PC-3 (cell line): Measurements from ENCODE around the gene DCHS1.

Experiments used
- CTCF ChIP-seq: fragments of 300-600 bp; sonication (generic); conservative IDR thresholded peaks from 2 replicates; pipeline ENCODE4 v1.5.1; 2017; ENCODE audit warnings: antibody characterized with exemption, low read depth, mild to moderate bottlenecking, low read length
- EZH2 ChIP-seq: fragments of 300-600 bp; sonication (generic); IDR thresholded peaks from one replicate; pipeline ENCODE4 v1.6.1; 2017; ENCODE audit warnings: antibody characterized with exemption, mild to moderate bottlenecking, low read length; ENCODE audit not compliant: unreplicated experiment

DNA sequence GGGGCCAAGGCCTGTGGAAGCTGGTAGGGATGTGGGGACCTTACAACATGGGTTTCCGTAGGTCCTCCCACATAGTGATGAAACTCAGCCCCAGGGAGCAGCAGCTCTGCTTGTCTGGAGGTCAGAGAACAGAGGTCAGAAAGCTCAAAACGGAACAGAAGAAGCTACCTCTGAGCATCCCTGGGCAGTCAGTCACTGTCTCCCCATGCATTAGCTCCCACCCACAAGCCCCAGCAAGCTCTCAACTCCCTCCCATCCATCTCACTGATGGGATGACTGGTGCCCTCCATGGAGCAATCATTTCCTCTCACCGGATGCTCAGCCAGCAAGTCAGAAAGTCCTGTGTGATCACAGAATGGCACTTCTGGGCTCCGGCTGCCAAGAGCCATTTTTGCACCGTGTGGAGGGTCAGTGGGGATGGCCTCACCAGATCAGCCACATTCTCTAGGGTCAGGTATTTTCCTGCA lies 38.3 kb downstream of the DCHS1 start:
- TF ChIP-seq EZH2: no peak
- no peak for TF ChIP-seq CTCF
